Chondrocyte (in vitro differentiated cells): ENCODE measurements around the gene COLEC11. TPM values are rescaled to one million over a fixed set of nuclear protein-coding genes. Genes with fewer than 3 reads are reported as not detected.

Experiments used
- DNase-seq: peaks from one replicate; pipeline ENCODE4 v3.0.0; 2021; ENCODE audit warnings: mixed read lengths, low spot score
- H3K27ac Mint-ChIP-seq: one replicate; pipeline ENCODE4 v1.8.0; 2021; ENCODE audit warnings: mild to moderate bottlenecking, moderate library complexity, mixed read lengths; ENCODE audit not compliant: unreplicated experiment
- H3K27me3 Mint-ChIP-seq: 2 replicates; pipeline ENCODE4 v1.8.0; 2021; ENCODE audit warnings: low read depth, mixed read lengths
- H3K36me3 Mint-ChIP-seq: 2 replicates; pipeline ENCODE4 v1.8.0; 2021; ENCODE audit warnings: low read depth, mixed read lengths
- H3K4me1 Mint-ChIP-seq: 2 replicates; pipeline ENCODE4 v1.8.0; 2021; ENCODE audit warnings: low read depth, mild to moderate bottlenecking, mixed read lengths
- H3K4me3 Mint-ChIP-seq: one replicate; pipeline ENCODE4 v1.8.0; 2021; ENCODE audit warnings: mild to moderate bottlenecking, moderate library complexity, mixed read lengths; ENCODE audit not compliant: unreplicated experiment
- H3K9me3 Mint-ChIP-seq: 2 replicates; pipeline ENCODE4 v1.8.0; 2021; ENCODE audit warnings: low read depth, mixed read lengths
- total RNA-seq: library from RNA; stranded (reverse); gene quantifications from 3 replicates; pipeline ENCODE4 v1.2.1, GENCODE V29; 2021
- TF ChIP-seq, protein P1 (sequence below): fragments of 200-600 bp; sonication (generic); IDR thresholded peaks from 2 replicates; pipeline ENCODE4 v1.5.0; 2021; ENCODE audit warnings: antibody characterized with exemption, mild to moderate bottlenecking, moderate library complexity

The COLEC11 gene
- total RNA-seq, 1 donor from 2014 or later = not detected

DNA sequence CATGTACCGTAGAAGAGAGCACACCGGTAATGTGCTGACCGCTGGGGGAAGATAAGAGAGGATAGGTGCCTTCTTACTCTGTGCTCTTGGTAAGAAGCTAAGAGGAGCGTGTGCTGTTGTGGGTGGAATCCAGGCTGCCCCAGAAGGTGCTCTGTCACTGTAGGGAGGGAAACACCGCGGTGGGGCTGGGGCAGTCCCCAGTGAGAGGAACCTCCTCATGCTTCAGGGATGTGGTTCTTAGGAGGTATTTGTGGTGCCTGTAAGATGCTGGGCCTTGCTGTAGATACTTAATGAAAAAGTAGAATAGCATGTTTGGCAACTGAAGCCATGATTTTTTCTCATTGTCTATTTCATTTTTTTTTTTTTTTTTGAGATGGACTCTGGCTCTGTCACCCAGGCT is 1.1 kb downstream of the COLEC11 start:
- no peaks in the 10 kb centered on the region for H3K9me3 Mint-ChIP-seq
- no peak overlapping the region for H3K27ac Mint-ChIP-seq
- peaks cover 3% of the 10 kb centered on the region for H3K4me1 Mint-ChIP-seq
- H3K36me3 Mint-ChIP-seq = no peaks in the 10 kb centered on the region
- peak; percentile 34 for DNase-seq
- no peak overlapping the region for H3K4me3 Mint-ChIP-seq
- peaks cover 2% of the 10 kb centered on the region for H3K27me3 Mint-ChIP-seq
- TF ChIP-seq, protein P1, sequence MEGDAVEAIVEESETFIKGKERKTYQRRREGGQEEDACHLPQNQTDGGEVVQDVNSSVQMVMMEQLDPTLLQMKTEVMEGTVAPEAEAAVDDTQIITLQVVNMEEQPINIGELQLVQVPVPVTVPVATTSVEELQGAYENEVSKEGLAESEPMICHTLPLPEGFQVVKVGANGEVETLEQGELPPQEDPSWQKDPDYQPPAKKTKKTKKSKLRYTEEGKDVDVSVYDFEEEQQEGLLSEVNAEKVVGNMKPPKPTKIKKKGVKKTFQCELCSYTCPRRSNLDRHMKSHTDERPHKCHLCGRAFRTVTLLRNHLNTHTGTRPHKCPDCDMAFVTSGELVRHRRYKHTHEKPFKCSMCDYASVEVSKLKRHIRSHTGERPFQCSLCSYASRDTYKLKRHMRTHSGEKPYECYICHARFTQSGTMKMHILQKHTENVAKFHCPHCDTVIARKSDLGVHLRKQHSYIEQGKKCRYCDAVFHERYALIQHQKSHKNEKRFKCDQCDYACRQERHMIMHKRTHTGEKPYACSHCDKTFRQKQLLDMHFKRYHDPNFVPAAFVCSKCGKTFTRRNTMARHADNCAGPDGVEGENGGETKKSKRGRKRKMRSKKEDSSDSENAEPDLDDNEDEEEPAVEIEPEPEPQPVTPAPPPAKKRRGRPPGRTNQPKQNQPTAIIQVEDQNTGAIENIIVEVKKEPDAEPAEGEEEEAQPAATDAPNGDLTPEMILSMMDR = no peak

GRCh38 chr2:3596901-3597417 is 2.0 kb downstream of the COLEC11 start:
- H3K4me3 Mint-ChIP-seq = no peak overlapping the region

GRCh38 chr2:3597567-3597966 is 2.7 kb downstream of the COLEC11 start:
- DNase-seq = no peak
- TF ChIP-seq, protein P1 = no peak
- peaks cover 3% of the 10 kb centered on the region for H3K4me1 Mint-ChIP-seq
- H3K27me3 Mint-ChIP-seq = peaks cover 6% of the 10 kb centered on the region
- no peaks in the 10 kb centered on the region for H3K36me3 Mint-ChIP-seq
- no peak overlapping the region for H3K27ac Mint-ChIP-seq
- H3K4me3 Mint-ChIP-seq = no peak overlapping the region
- H3K9me3 Mint-ChIP-seq = no peaks in the 10 kb centered on the region

More at GRCh38 chr2:3596901-3597417, 2.0 kb downstream of the COLEC11 start:
- TF ChIP-seq, protein P1 = no peak
- peak; percentile 72 for DNase-seq
- Mint-ChIP-seq H3K9me3 (no peaks in the 10 kb centered on the region), H3K27me3 (peaks cover 2% of the 10 kb centered on the region), H3K36me3 (no peaks in the 10 kb centered on the region), H3K4me1 (peaks cover 3% of the 10 kb centered on the region), H3K27ac (no peak overlapping the region)

- no peaks in the 10 kb centered on the region for H3K9me3 Mint-ChIP-seq
- peak; percentile 92 for DNase-seq
- TF ChIP-seq, protein P1 = no peak
- H3K4me1 Mint-ChIP-seq = peaks cover 3% of the 10 kb centered on the region
- peaks cover 9% of the 10 kb centered on the region for H3K27me3 Mint-ChIP-seq
- no peak overlapping the region for H3K4me3 Mint-ChIP-seq
- H3K27ac Mint-ChIP-seq = no peak overlapping the region
- no peaks in the 10 kb centered on the region for H3K36me3 Mint-ChIP-seq
These were observed 3.4 kb downstream of the COLEC11 start for GRCh38 chr2:3598197-3598910.

DNA sequence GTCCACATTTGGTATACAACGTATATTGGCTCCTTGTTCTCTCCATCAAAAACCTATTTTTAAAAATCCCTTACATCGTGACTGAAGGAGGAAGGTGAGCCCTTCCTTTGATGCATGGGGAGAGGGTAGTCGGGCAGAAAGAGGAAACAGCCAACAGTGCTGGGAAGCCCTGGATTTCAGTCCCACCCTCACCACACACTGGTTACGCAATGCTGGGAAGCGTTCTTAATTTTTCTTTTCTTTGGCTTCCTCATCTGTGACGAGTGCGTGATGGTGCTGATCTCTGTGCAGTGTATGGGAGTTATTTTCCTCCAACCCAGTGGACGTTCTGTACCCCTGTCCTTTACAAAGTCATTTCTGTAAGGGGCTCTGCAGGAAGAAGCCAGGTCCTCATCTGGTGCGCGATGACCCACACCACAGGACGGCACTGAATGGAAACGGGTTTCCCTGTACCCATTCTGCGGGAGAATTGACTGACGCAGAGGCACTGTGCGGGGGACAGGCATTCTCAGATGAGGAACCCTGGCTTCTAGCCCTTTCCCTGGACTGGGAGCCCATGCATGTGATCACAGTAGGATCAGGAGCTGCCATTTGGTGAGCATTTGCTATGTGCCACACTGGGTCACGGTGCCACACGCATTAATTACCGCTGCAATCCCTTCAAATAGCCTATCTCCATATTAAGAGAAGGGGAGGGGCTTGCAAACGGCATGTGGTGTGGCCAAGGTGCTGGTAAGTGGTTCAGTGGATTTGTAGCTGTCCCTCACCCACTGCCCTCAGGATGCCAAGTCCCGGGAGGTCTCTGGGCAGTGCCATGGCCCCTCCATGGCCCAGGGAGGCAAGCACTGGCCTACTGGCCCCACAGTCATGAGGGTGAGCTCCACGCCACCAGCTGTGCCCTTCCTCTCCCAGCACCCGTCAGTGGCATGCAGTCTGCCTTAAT is 4.3 kb downstream of the COLEC11 start:
- no peaks in the 10 kb centered on the region for H3K36me3 Mint-ChIP-seq
- peak; percentile 78 for DNase-seq
- no peaks in the 10 kb centered on the region for H3K9me3 Mint-ChIP-seq
- TF ChIP-seq, protein P1 = no peak
- peaks cover 3% of the 10 kb centered on the region for H3K4me1 Mint-ChIP-seq
- peaks cover 9% of the 10 kb centered on the region for H3K27me3 Mint-ChIP-seq
- H3K27ac Mint-ChIP-seq = no peak overlapping the region
- H3K4me3 Mint-ChIP-seq = no peak overlapping the region
